Fibroblast of the aortic adventitia (primary cell): ENCODE data around the gene GALM. TPM values are rescaled to one million over a fixed set of nuclear protein-coding genes. Genes with fewer than 3 reads are reported as not detected.

Source experiments
- DNase-seq: peaks from one replicate; pipeline ENCODE4 v3.0.0-alpha.2; 2010; ENCODE audit warnings: low read depth
- H3K4me3 ChIP-seq: 2 replicates; pipeline ENCODE4 v1.5.1; 2011; ENCODE audit warnings: low read depth, mild to moderate bottlenecking, control low read depth, low read length, moderate library complexity
- total RNA-seq: library from RNA; depleted of rRNA; stranded (reverse); fragments of >200 nt; gene quantifications from 2 replicates; pipeline ENCODE4 v1.2.3, GENCODE V29; 2012; ENCODE audit warnings: low replicate concordance
- TF ChIP-seq, protein P1 (sequence below): IDR thresholded peaks from 2 replicates; pipeline ENCODE4 v1.5.1; 2011; ENCODE audit warnings: mild to moderate bottlenecking, low read length, control low read depth, inconsistent platforms; ENCODE audit not compliant: insufficient read depth

The GALM gene
- total RNA-seq, 1 donor = 27.7 TPM

DNA sequence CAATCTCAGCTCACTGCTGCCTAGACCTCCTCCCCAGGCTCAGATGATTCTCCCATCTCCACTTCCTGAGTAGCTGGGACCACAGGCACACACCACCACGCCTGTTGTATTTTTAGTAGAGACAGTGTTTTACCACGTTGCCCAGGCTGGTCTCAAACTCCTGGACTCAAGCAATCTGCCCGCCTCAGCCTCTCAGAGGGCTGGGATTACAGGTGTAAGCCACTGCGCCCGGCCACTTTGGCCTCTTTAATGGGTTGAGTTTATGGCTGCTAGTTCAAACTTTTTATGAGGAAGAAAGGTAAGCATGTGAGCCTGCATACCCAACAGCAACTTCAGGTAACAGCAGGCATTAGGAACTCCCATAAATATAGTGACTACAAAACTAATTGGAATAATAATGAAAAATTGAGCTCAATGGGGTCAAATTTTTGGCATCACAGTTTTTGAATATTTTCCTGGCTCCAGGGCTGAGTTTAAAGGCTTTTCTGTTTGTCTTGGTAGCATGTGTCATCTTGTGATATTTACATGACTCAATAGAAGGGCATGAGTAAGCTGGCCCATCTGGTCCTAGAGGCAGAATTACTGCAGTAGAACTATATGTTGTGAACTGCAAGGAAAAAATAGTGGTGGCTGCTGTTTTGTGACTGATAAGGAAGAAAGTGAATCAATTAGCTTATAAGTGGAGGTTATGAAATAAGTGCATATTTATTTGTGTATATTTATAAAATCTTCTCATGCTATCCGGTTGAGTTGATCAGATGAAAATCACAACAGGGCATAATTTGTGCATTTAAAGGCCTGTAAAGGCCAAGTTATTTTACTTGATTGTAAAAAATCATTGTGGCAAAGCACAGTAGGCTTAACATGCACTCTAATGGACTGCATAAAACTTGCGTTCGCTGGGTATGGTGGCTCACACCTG lies 24.8 kb downstream of the GALM start:
- TF ChIP-seq, protein P1, sequence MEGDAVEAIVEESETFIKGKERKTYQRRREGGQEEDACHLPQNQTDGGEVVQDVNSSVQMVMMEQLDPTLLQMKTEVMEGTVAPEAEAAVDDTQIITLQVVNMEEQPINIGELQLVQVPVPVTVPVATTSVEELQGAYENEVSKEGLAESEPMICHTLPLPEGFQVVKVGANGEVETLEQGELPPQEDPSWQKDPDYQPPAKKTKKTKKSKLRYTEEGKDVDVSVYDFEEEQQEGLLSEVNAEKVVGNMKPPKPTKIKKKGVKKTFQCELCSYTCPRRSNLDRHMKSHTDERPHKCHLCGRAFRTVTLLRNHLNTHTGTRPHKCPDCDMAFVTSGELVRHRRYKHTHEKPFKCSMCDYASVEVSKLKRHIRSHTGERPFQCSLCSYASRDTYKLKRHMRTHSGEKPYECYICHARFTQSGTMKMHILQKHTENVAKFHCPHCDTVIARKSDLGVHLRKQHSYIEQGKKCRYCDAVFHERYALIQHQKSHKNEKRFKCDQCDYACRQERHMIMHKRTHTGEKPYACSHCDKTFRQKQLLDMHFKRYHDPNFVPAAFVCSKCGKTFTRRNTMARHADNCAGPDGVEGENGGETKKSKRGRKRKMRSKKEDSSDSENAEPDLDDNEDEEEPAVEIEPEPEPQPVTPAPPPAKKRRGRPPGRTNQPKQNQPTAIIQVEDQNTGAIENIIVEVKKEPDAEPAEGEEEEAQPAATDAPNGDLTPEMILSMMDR = no peak
- H3K4me3 ChIP-seq = no peak overlapping the region
- DNase-seq = peak; percentile 88

DNA sequence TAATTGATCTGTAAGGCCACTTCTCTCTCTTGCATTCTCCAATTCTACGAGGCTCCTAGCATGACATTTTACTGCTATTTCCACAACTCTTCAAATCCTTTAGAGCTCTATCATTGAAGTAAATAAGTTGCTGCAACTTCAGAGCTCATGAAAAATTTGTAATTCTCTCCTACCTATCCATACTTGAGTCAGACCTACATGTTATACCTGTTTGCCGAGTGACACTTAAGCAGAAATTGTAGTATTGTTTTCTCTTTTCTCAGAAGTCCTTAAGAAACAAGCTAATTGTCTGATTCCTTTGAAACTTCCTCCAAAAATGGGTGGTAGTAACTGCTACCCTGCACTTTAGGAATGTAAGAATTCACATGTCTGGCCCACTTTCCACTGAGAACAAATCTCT lies 26.1 kb downstream of the GALM start:
- H3K4me3 ChIP-seq = no peak overlapping the region
- TF ChIP-seq, protein P1 = no peak
- DNase-seq = no peak

DNA sequence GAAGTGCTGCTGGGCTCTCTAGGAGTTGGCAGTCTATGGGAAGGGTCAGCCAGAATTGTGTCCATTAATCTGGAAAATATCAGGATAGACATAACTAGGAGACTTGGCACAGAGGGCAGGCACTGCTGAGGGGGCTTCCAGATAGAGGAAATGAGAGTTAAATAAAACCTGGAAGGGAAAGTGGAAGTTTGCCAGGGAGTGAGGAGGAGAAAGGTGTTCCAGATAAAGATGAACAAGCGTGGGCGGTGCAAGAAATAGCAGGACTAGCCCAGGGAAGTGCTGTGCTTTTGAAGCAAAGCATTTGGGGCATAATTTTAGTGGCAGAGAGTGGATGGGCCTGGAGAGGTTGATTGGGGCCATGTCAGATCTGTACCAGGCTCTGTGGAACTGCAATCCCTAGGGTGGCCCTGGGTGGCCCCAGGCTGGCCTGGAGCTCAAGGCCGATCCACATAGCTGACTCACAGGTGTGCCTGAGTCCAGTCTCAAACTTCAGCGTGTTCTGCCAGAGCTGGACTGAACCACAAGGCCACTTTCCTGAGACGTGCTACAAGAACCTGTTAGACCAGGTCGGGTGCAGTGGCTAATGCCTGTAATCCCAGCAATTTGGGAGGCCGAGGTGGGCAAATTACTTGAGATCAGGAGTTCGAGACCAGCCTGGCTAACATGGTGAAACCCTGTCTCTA lies 26.9 kb downstream of the GALM start:
- H3K4me3 ChIP-seq = no peak overlapping the region
- TF ChIP-seq, protein P1 = no peak
- DNase-seq = no peak

DNA sequence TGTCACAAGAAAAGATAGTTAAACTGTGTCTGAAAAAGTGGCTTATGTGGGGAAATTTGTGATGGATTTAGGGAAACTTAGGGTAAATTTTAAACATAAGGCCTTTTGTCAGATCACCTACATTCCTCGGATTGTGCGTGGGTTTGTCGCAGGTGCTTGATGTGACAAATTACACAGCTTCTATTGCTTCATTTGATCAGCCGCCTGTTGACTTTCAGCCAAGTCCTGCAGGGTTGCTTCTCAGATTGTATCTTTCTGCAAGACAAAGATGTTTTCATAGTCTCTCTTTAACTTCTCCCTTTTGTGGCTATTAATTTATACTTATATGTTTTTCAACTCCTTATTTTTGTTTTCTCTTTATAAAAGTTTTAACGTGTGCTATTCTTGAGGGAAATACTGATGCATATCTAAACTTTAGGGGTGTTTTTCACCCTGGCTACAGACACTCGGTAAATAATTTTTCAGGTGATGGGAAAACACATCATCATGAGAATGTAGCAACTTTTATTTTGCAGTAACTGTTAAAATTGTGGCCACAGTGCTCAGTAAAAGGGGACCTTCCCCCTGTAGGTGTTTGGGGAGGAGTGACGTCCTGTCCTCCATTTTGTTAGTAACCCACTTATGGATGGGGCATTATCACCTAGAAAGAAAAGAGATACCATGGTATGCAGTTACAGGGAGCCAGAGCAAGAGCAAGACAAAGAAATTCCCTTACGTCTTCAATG lies 31.4 kb downstream of the GALM start:
- no peak for DNase-seq
- TF ChIP-seq, protein P1 = no peak
- H3K4me3 ChIP-seq = no peak overlapping the region

DNA sequence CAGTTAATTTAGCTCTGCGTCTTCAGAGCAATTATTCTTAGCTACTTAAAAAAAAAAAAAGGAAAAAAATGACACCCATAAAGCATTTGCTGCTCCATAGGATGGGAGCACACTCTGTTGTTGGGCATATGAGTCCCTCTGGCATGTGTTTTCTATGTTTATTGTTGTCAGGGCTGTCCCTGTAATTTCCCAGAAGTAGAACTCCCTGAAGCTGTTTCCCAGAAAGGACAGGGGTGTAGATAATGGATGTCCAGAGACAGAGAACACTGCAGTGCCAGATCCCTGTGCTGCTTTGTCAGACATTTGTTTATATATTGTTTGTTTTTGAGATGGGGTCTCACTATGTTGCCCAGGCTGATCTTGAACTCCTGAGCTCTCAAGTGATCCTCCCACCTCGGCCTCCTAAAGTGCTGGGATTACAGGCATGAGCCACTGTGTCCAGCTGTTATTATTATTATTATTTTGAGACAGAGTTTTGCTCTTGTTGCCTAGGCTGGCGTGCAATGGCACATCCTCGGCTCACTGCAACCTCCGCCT lies 32.6 kb downstream of the GALM start:
- no peak for DNase-seq
- H3K4me3 ChIP-seq = no peak overlapping the region
- TF ChIP-seq, protein P1 = no peak

DNA sequence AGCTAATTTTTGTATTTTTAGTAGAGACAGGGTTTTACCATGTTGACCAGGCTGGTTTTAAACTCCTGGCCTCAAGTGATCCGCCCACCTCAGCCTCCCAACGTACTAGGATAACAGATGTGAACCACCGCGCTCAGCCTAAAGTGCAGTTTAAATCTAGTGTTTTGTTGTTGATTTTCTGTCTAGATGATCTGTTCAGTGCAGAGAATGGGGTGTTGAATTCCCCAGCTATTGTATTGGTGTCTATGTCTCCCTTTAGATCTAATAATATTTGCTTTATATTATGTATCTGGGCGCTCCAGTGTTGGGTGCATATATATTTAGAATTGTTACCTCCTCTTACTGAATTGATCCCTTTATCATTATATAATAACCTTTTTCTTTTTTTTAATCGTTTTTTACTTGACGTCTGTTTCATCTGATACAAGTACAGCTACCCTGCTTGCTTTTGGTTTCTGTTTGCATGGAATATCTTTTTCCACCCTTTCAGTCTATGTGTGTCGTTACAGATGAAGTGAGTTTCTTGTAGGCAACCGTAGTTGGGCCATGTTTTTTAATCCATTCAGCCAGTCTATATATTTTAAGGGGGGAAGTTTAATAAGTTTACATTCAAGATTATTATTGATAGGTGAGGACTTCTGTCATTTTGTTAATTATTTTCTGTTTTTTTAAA lies 34.3 kb downstream of the GALM start:
- TF ChIP-seq, protein P1 = no peak
- DNase-seq = no peak
- no peak overlapping the region for H3K4me3 ChIP-seq
